T follicular helper cell (primary cell): ENCODE measurements around the gene ARAP3.
"Not testable (repeated sequence)": the region's sequence is repeated elsewhere in the genome, so short reads cannot be mapped to it uniquely, and the experiment has no call there.

Source experiments
- DNase-seq: peaks from one replicate; pipeline ENCODE4 v3.0.0-alpha.2; 2020; ENCODE audit warnings: low read depth

The ARAP3 gene

GRCh38 chr5:141613344-141613743 lies 68.7 kb downstream of the ARAP3 start:
- DNase-seq: no peak

GRCh38 chr5:141611289-141611688 lies 70.7 kb downstream of the ARAP3 start:
- DNase-seq: no peak

- not testable (repeated sequence) for DNase-seq
Measured at GRCh38 chr5:141609921-141610320, 72.1 kb downstream of the ARAP3 start.

- DNase-seq: no peak
Measured at GRCh38 chr5:141609044-141609443, 73.0 kb downstream of the ARAP3 start.

DNA sequence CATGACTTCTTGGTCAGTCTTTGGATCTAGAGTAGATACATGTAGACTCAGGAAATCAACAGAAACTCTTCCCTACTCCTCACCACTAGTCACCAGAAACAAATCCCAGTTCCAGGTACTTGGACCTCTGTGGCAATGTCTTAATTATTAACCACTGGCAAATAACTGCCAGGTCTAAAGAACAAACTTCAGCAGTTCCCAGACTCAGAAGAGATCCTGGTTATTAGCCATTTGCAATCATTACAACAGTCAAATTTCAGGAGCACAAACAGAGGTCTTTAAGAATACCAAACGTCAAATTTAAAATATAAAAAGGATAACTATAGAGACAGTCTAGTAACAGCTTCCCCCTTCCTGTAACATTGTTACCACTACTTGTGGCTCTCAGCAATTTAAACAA lies 73.5 kb downstream of the ARAP3 start:
- no peak for DNase-seq

- no peak for DNase-seq
Measured at GRCh38 chr5:141608046-141608445, 74.0 kb downstream of the ARAP3 start.

GRCh38 chr5:141605523-141606277 lies 76.3 kb downstream of the ARAP3 start:
- DNase-seq: peak; percentile 74

DNA sequence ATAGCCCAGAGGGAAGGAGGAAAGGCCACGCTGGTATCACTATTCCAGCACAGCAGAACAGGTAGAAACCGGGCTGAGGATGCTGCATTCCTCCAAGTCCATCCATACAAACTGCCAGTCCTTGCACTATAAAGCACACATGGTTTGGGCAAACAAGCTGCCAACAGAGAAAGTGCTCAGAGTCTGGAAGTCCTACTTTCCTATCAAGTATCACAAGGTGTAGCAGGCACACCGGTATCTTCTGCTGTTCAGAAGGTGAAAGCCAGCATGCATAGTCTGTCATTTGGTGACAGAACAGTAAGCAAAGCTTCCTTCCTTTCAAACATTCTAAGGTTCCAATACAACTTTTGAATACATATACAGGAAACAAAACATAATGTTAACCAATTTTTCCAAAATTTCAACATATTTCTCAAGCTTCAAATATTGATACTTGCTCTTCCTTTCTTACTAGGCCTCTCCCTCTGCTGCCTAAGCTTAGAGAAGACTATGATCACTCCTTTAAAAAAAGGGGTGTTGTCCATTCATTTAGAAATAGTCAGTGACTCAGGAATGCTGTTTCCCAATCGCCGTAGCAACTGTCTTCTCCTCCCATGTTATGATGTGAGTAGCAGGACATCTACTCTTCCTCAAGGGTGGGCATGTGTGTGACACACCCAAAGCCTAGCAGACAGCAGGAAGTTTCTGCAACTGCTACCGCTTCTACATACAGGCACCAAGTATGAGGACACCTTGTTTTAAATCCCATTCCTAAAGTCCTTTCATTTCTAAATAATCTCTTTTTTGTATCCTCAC lies 77.9 kb downstream of the ARAP3 start:
- DNase-seq: no peak
